Embryonic facial prominence (tissue), 1 donor: Measurements from ENCODE around the gene NXNL1.

ENCODE experiments used
- DNase-seq: peaks from one replicate; pipeline ENCODE4 v3.0.0-alpha.2; 2016; ENCODE audit errors: extremely low spot score

Gene NXNL1

DNA sequence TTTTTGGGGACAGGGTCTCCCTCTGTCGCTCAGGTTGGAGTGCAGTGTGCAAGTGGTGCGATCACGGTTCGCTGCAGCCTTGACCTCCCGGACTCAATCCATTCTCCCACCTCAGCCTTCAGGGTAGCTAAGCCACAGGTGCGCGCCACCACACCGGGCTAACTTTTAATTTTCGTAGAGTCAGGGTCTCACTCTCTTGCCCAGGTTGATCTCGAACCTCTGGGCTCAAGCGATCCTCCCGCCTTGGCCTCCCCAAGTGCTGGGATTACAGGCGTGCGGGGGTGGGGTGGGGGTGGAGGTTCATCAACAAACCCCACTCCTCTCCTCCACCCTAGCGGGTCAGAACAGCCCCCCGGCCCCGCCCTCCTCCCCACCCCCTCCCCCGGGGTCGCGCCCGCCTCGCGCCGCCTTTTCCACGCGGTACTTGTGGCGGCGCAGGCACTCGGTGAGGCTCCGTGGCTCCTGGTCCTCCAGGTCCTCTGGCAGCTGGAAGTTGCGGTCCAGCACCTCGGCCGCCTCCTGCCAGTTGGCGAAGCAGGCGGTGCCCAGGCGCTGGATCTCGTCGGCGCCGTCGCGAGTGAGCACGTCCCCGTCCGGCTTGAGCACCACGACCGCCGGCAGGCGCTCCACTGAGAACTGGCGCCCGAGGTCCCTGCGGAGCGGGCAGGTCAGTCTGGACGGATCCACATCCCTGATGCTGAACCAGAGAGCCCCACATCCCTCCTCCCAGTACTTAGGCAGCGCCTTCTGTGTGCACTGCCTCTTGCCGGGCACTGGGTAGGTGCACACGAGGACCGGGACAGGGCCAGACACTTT, 5.2 kb downstream of the NXNL1 start:
- DNase-seq, result no peak

- no peak for DNase-seq
These were observed 6.1 kb downstream of the NXNL1 start for GRCh38 chr19:17454576-17455071.

- no peak for DNase-seq
These were observed 8.9 kb downstream of the NXNL1 start for GRCh38 chr19:17451820-17452219.

DNA sequence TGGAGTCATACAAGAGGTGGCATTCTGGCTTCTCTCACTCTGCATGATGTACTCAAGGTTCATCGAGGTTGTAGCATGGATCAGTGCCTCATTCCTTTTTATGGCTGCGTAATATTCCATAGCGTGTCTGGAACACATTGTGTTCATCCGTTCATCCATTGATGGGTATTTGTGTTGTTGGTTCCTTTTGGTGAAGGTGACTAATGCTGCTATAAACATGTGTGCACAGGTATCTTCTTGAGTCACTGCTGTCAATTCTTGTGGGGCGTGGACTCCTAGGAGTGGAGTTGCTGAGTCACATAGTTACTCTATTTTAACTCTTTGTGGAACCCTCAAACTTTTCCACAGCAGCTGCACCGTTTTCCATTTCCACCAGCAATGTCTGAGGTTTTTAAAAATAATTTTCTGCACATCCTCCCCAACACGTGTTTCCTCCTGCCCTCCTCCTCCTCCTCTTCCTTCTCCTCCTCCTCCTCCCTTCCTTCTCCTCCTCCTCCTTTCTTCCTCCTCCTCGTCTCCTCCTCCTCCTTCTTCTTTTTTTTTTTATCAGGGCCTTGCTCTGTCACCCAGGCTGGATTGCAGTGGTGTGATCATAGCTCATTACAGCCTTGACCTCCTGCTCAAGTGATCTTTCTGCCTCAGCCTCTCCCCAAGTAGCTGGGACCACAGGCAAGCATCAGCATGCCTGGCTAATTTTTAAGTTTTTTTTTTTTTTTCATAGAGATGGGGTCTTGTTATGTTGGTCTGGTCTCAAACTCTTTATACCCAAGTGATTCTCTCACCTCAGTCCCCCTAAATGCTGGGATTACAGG, 10.3 kb downstream of the NXNL1 start:
- no peak for DNase-seq

GRCh38 chr19:17448131-17448967, 12.4 kb downstream of the NXNL1 start, which contains the start of gene TMEM221:
Gene TMEM221 (minus strand): TSS chr19:17448668. CDS start chr19:17448462, 206 bp downstream.
- no peak for DNase-seq

DNA sequence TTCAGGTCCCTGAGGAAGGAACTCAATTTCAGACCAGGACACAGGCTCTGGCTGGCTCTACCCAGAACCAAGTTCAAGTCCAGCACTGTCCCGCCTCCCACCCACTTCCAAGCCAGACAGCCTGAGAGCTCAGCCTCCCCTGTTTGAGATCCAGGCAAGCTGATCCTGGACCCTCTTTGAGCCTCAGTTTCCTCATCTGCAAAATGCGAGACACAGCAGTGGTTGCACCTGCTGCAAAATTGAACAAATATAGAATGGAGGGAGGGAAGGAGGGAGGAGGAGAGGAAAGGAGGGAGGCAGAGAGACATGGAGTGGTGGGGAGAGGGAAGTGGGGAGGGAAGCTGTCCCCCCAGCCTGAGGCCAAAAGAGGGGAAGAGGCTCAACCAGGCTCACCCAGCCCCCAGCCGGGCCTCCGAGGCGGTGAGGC, 13.0 kb downstream of the NXNL1 start:
- no peak for DNase-seq

DNA sequence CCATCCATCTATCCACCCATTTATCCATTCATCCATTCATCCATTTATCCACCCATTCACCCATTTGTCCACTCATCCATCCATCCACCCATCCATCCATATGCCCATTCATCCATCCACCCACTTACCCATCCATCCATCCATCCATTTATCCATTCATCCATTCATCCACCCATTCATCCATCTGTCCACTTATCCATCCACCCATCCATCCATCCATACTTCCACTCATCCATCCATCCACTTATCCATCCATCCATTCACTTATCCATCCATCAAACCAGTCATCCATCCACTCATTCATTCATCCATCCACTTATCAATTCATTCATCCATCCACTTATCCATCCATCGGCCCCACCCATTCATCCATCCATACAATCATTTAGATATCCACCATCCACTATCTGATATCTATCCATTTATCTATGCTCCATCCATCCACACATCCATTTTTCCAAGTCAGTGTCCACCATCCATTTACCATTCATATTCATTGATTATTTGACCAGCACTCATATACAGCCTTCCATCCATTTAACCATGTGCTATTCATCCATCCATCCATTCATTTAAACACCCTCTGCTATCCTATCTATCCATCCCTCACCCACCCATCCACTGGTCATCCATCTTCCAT, 15.1 kb downstream of the NXNL1 start:
- DNase-seq, result no peak

- no peak for DNase-seq
These were observed 19.3 kb downstream of the NXNL1 start for GRCh38 chr19:17441241-17442021.

GRCh38 chr19:17436874-17437267, 23.9 kb downstream of the NXNL1 start:
- no peak for DNase-seq

DNA sequence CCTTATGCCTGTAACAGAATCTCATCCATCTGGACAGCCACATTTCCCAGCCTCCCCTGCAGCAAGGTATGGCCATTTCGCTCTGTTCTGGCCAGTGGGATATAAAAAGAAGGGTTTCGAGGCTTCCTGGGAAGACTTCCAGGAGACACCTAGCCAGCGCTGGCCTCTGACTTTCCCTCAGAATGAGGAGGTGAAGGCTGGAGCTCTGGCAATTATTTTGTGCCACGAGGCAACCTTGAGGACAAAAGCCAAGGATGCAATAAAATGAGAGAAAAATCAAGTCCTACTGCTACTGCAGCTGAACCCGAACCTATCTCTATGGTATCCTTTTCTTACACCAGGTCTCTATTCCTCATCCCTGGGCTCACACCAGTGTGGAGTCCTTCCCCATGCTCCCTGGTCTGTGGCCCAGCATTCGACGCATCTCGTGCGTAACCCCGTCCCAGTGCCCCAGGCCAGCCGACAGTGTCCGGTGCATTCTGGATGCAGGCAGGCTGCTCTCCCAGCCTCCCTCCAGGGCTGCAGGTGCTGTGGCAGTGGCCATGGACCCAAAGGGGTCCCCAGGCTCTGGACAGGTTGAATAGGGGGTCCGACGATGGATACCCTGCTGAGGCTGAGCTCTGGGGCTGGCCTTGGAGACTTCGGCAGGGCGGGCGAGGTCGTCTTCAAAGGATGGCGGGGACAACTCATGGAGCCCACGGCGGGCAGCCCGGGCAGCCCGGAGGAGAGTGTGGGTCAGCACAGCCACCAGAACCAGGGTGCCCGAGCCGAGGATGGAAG, 24.4 kb downstream of the NXNL1 start:
- no peak for DNase-seq

GRCh38 chr19:17435218-17435617, 25.5 kb downstream of the NXNL1 start:
- DNase-seq, result no peak

DNA sequence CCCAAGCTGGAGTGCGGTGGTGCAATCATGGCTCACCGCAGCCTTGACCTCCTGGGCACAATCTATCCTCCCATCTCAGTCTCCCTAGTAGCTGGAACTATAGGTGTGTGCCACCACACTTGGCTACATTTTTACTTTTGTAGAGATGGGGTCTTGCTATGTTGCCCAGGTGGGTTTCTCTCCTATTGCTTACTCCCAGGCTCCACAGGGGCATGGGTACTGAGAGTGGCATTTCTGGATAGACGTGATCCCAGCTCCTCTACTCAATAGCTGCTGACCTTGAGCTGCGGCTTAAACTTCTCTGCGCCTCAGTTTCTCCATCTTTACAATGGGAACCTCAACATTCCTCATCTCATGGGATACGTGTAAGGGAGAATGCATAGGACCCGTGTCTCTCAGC, 29.3 kb downstream of the NXNL1 start:
- DNase-seq, result no peak

DNA sequence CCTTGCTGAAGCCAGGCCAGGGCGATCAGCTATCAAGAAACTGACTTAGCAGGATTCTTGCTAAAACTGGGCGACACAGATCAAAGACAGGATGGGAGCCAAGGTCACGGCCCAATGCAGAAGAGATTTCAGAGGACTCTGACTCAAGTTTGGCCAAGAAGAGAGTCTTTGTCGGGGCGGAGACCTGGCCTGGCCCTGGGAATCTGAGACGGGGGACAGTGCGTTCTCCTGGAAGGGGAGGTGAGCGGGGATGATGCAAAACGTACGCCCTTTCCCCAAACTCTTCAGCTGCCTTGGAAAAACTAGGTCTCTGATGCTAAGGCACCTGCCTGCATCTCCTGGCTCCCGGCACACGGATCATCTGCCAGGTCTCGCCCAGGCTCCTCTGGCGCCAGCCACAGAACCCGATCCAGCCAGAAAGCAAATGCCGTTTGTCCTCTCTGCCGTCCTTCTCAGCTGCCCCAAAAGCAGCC, 31.0 kb downstream of the NXNL1 start:
- DNase-seq, result no peak

- no peak for DNase-seq
These were observed 35.9 kb downstream of the NXNL1 start for GRCh38 chr19:17424743-17425365.

- DNase-seq, result no peak
These were observed 37.1 kb downstream of the NXNL1 start for GRCh38 chr19:17423429-17424208.

- no peak for DNase-seq
These were observed 38.8 kb downstream of the NXNL1 start for GRCh38 chr19:17421942-17422341.

DNA sequence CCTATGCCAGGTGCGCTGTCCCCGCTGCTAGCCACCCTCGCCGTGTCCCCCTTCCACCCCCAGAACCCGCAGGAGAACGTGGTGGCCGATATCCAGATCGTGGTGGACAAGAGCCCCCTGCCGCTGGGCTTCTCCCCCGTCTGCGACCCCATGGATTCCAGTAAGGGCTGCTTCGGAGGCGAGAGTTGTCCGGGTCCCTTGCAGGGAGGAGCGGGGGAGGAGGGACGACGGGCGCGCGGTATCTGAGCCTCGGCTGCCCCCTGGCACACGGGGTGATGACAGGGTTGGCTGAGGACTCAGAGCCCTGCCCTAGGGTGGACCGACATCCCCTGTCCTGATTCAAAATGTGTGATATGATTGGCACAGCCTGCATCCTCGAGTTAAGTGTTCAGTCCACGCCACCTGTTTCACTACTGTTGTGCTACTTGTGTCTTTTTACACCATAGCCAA, 40.2 kb downstream of the NXNL1 start:
- DNase-seq, result no peak
